ENCODE measurements around the gene IGF1R. TPM values are rescaled to one million over a fixed set of nuclear protein-coding genes. Genes with fewer than 3 reads are reported as not detected.
"Not testable (repeated sequence)": the region's sequence is repeated elsewhere in the genome, so short reads cannot be mapped to it uniquely, and the experiment has no call there.

IGF1R gene
- total RNA-seq, 4 donors from 2014 or later, result 49.4 to 239 (median 109) TPM

GRCh38 chr15:98614681-98615080, 33.7 kb upstream of the IGF1R start:
- no peaks in the 10 kb centered on the region for H3K4me1 ChIP-seq
- DNase-seq, result no peak

GRCh38 chr15:98616397-98616796, 31.9 kb upstream of the IGF1R start:
- in situ Hi-C loops (cut with MboI; ENCODE audit: low pct_ligation_motif_present in 1 of 4, low pct_unique_long_range_greater_than_20kb in 1 of 4, low sequenced_read_pairs in 3 of 4), result no loop called here
- TF ChIP-seq POLR2A (IDR thresholded peaks at IDR 0.05) (no peak), POLR2AphosphoS5 (IDR thresholded peaks at IDR 0.05) (no peak), EP300 (IDR thresholded peaks at IDR 0.05; ENCODE audit: low read depth) (no peak)
- TF ChIP-seq, protein P1, sequence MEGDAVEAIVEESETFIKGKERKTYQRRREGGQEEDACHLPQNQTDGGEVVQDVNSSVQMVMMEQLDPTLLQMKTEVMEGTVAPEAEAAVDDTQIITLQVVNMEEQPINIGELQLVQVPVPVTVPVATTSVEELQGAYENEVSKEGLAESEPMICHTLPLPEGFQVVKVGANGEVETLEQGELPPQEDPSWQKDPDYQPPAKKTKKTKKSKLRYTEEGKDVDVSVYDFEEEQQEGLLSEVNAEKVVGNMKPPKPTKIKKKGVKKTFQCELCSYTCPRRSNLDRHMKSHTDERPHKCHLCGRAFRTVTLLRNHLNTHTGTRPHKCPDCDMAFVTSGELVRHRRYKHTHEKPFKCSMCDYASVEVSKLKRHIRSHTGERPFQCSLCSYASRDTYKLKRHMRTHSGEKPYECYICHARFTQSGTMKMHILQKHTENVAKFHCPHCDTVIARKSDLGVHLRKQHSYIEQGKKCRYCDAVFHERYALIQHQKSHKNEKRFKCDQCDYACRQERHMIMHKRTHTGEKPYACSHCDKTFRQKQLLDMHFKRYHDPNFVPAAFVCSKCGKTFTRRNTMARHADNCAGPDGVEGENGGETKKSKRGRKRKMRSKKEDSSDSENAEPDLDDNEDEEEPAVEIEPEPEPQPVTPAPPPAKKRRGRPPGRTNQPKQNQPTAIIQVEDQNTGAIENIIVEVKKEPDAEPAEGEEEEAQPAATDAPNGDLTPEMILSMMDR (IDR thresholded peaks at IDR 0.05), result no peak
- intact Hi-C loops (cut with DNase I; ENCODE audit: low total_unique reads), result no loop called here
- no peak for DNase-seq
- no peak overlapping the region for H3K27ac ChIP-seq
- H3K27me3 ChIP-seq, result peaks cover 38% of the 10 kb centered on the region
- H3K9me3 ChIP-seq, result no peaks in the 10 kb centered on the region
- no peaks in the 10 kb centered on the region for H3K4me1 ChIP-seq
- H3K4me3 ChIP-seq, result no peak overlapping the region
- WGBS, 2 donors (ENCODE audit: low coverage in 1 of 2), result 49 to 69% methylated on average over 7 to 10 of the region's 10 CpGs
- H3K36me3 ChIP-seq, result no peaks in the 10 kb centered on the region

More at GRCh38 chr15:98614681-98615080, 33.7 kb upstream of the IGF1R start:
- Histone ChIP-seq H3K27me3 (peaks cover 21% of the 10 kb centered on the region), H3K4me3 (no peak overlapping the region), H3K27ac (no peak overlapping the region), H3K36me3 (no peaks in the 10 kb centered on the region), H3K9me3 (no peaks in the 10 kb centered on the region)
- 94 to 96% methylated on average over 4 to 6 of the region's 6 CpGs for WGBS, 2 donors (ENCODE audit: low coverage in 1 of 2)
- in situ Hi-C loops (cut with MboI; ENCODE audit: low pct_ligation_motif_present in 1 of 4, low pct_unique_long_range_greater_than_20kb in 1 of 4, low sequenced_read_pairs in 3 of 4), result no loop called here
- intact Hi-C loops (cut with DNase I; ENCODE audit: low total_unique reads), result no loop called here
- TF ChIP-seq POLR2A (IDR thresholded peaks at IDR 0.05) (no peak), EP300 (IDR thresholded peaks at IDR 0.05; ENCODE audit: low read depth) (no peak), POLR2AphosphoS5 (IDR thresholded peaks at IDR 0.05) (no peak)
- TF ChIP-seq, protein P1 (IDR thresholded peaks at IDR 0.05), result no peak

- intact Hi-C loops (cut with DNase I; ENCODE audit: low total_unique reads), result no loop called here
- 67 to 72% methylated on average over 4 to 5 of the region's 5 CpGs for WGBS, 2 donors (ENCODE audit: low coverage in 1 of 2)
- Histone ChIP-seq H3K27me3 (peaks cover 48% of the 10 kb centered on the region), H3K9me3 (no peaks in the 10 kb centered on the region), H3K4me3 (no peak overlapping the region), H3K27ac (no peak overlapping the region), H3K4me1 (no peaks in the 10 kb centered on the region), H3K36me3 (no peaks in the 10 kb centered on the region)
- no peak for DNase-seq
- TF ChIP-seq, protein P1 (IDR thresholded peaks at IDR 0.05), result no peak
- TF ChIP-seq POLR2AphosphoS5 (IDR thresholded peaks at IDR 0.05) (no peak), EP300 (IDR thresholded peaks at IDR 0.05; ENCODE audit: low read depth) (no peak), POLR2A (IDR thresholded peaks at IDR 0.05) (no peak)
- in situ Hi-C loops (cut with MboI; ENCODE audit: low pct_ligation_motif_present in 1 of 4, low pct_unique_long_range_greater_than_20kb in 1 of 4, low sequenced_read_pairs in 3 of 4), result no loop called here
These were observed 30.9 kb upstream of the IGF1R start for GRCh38 chr15:98617328-98617980.

DNA sequence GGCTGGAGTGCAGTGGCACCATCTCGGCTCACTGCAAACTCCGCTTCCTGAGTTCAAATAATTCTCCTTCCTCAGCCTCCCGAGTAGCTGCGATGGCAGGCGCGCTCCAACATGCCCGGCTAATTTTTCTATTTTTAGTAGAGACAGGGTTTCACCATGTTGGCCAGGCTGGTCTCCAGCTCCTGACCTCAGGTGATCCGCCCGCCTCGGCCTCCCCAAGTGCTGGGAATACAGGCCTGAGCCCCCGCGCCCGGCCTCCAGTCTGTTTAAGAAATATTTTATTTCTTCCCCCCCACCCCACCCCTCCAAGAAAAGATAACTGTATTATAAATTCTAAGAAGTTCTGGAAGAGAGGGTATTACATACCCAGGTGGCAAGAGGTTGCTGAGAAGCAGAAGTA, 29.8 kb upstream of the IGF1R start:
- H3K9me3 ChIP-seq; intact Hi-C loops (cut with DNase I; ENCODE audit: low total_unique reads); H3K4me1 ChIP-seq; in situ Hi-C loops (cut with MboI; ENCODE audit: low pct_ligation_motif_present in 1 of 4, low pct_unique_long_range_greater_than_20kb in 1 of 4, low sequenced_read_pairs in 3 of 4); H3K36me3 ChIP-seq; H3K4me3 ChIP-seq; DNase-seq; H3K27ac ChIP-seq: not testable (repeated sequence)
- peaks cover 60% of the 10 kb centered on the region for H3K27me3 ChIP-seq
- WGBS, 2 donors (ENCODE audit: low coverage in 1 of 2), result 86 to 92% methylated on average over 8 to 13 of the region's 13 CpGs

DNA sequence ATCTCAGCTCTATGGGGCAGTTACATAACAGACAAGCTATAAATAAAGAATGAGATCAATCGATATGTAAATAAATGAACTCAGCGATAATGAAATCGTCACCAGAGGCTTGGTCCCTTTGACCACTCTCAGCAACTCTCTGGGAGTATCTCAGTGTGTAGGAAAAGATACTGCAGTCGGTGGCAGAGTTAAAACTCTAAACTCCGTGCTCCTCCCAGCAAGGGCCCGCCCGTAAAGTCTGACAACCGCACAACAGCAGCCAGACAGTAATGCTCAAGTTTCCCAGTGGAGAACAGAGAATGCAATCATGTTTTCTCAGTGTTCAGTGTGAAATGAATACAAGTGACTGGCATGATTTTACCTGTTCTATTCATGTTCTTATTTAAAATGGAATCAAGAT, 28.3 kb upstream of the IGF1R start:
- 54 to 70% methylated on average over 8 of the region's 8 CpGs for WGBS, 2 donors (ENCODE audit: low coverage in 1 of 2)
- in situ Hi-C loops (cut with MboI; ENCODE audit: low pct_ligation_motif_present in 1 of 4, low pct_unique_long_range_greater_than_20kb in 1 of 4, low sequenced_read_pairs in 3 of 4), result no loop called here
- no peaks in the 10 kb centered on the region for H3K4me1 ChIP-seq
- no peak overlapping the region for H3K4me3 ChIP-seq
- no peak overlapping the region for H3K27ac ChIP-seq
- no peak for DNase-seq
- no peaks in the 10 kb centered on the region for H3K9me3 ChIP-seq
- H3K27me3 ChIP-seq, result peaks cover 71% of the 10 kb centered on the region
- H3K36me3 ChIP-seq, result no peaks in the 10 kb centered on the region
- intact Hi-C loops (cut with DNase I; ENCODE audit: low total_unique reads), result no loop called here
- TF ChIP-seq POLR2A (IDR thresholded peaks at IDR 0.05) (no peak), POLR2AphosphoS5 (IDR thresholded peaks at IDR 0.05) (no peak), EP300 (IDR thresholded peaks at IDR 0.05; ENCODE audit: low read depth) (no peak)
- TF ChIP-seq, protein P1 (IDR thresholded peaks at IDR 0.05), result no peak

Measured in transverse colon (tissue), 4 donors.